Uterus (tissue), 4 donors: ENCODE data around the gene POLR1C. TPM values are rescaled to one million over a fixed set of nuclear protein-coding genes. Genes with fewer than 3 reads are reported as not detected.
"Not testable (repeated sequence)": the region's sequence is repeated elsewhere in the genome, so short reads cannot be mapped to it uniquely, and the experiment has no call there.

Experiments used
- DNase-seq, 2 donors: peaks; one replicate each; pipeline ENCODE4 v3.0.0-alpha.2; 2019 to 2020
- H3K27ac ChIP-seq, 2 donors: fragments of 200-600 bp; sonication (generic); 1 replicate in 1 of 2; 2 replicates in 1 of 2; pipeline ENCODE4 v1.5.1; 2016 to 2018
- H3K27me3 ChIP-seq, 2 donors: fragments of 200-600 bp; sonication (generic); one replicate each; pipeline ENCODE4 v1.5.1; 2018 to 2019; ENCODE audit warnings: control low read depth in 1 of 2
- H3K36me3 ChIP-seq, 2 donors: fragments of 200-600 bp; sonication (generic); one replicate each; pipeline ENCODE4 v1.5.1; 2019; ENCODE audit warnings: control low read depth in 1 of 2
- H3K4me1 ChIP-seq, 2 donors: fragments of 200-600 bp; sonication (generic); one replicate each; pipeline ENCODE4 v1.5.1; 2018 to 2019; ENCODE audit warnings: control low read depth in 1 of 2
- H3K4me3 ChIP-seq, 2 donors: fragments of 200-600 bp; sonication (generic); 1 replicate in 1 of 2; 2 replicates in 1 of 2; pipeline ENCODE4 v1.5.1; 2018 to 2019; ENCODE audit warnings: mild to moderate bottlenecking in 1 of 2
- H3K9me3 ChIP-seq, 2 donors: fragments of 200-600 bp; sonication (generic); one replicate each; pipeline ENCODE4 v1.5.1; 2019; ENCODE audit warnings: control low read depth in 1 of 2
- POLR2A ChIP-seq, 2 donors: fragments of 450-650 bp; IDR thresholded peaks; one replicate each; pipeline ENCODE4 v1.6.1; 2016; ENCODE audit warnings: antibody characterized with exemption in 2 of 2, mild to moderate bottlenecking in 1 of 2, moderate library complexity in 1 of 2
- intact Hi-C: fragments of 100-400 bp; cut with DNase I; formaldehyde crosslinking; loops from one replicate; pipeline ENCODE4 v1.15.1; 2023; ENCODE audit warnings: low total_unique reads
- total RNA-seq, 4 donors: library from RNA; depleted of rRNA in 3 of 4; stranded (reverse); fragments of >200 nt in 3 of 4; gene quantifications; one replicate each; pipeline versions ENCODE4 v1.1.0 to v1.2.4, GENCODE V29; 2014 to 2023
- TF ChIP-seq, protein P1 (sequence below), 4 experiments: fragments of 200-600 bp in 2 of 4; fragments of 450-650 bp in 2 of 4; sonication (generic) in 2 of 4; IDR thresholded peaks; one replicate each; pipeline ENCODE4 v1.5.1; 2016 to 2019; ENCODE audit warnings: antibody characterized with exemption in 4 of 4, mild to moderate bottlenecking in 2 of 4, moderate library complexity in 1 of 4
- donor health status: DM: yes; HTN: yes; CAD: no.

The POLR1C gene
- total RNA-seq, 4 donors from 2014 or later = 15.9 to 39.5 (median 26.0) TPM

DNA sequence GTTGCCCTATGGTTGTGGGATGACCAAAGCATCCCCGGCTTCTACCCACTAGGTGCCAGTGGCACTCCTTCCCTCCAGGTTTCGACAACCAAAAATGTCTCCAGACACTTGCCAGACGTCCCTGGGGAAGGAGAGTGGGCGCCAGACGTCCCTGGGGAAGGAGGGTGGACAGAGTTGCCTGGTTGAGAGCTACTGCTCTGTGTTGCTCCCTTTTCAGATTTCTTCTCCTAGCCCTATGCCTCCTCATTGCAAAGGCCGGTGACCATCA is 19.8 kb upstream of the POLR1C start:
- no peak overlapping the region for H3K27ac ChIP-seq

DNA sequence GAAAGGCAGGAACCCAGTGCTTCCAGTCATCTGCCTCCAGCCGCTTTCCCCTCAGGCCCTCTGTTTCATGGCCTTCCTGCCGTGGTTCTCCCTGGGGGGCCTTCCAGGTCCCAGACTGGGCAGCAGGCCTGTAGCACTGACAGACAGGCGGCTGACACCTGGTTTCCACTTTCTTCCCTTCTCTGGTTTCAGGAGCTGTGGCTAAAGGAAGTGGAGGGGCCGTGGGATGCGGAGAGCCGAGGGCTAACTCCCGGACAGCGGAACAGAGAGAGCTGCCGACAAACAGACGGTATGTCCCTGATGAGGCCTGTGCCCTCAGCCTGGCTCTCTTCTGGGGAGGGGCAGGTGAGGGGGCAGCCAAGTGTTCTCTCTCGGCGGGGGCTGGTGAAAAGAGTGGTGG is 19.2 kb upstream of the POLR1C start:
- no peak overlapping the region for H3K4me3 ChIP-seq
- intact Hi-C loops = loop anchor here (10.0 kb wide), 1 partner anchor 133 kb away; the partner anchor contains the start of gene ZNF318
- no peaks in the 10 kb centered on the region for H3K36me3 ChIP-seq
- no peaks in the 10 kb centered on the region for H3K27me3 ChIP-seq
- no peaks in the 10 kb centered on the region for H3K9me3 ChIP-seq
- H3K4me1 ChIP-seq = peaks cover 0 to 9% of the 10 kb centered on the region in 2 donors
- DNase-seq = no peak
- no peak overlapping the region for H3K27ac ChIP-seq
- TF ChIP-seq, protein P1, sequence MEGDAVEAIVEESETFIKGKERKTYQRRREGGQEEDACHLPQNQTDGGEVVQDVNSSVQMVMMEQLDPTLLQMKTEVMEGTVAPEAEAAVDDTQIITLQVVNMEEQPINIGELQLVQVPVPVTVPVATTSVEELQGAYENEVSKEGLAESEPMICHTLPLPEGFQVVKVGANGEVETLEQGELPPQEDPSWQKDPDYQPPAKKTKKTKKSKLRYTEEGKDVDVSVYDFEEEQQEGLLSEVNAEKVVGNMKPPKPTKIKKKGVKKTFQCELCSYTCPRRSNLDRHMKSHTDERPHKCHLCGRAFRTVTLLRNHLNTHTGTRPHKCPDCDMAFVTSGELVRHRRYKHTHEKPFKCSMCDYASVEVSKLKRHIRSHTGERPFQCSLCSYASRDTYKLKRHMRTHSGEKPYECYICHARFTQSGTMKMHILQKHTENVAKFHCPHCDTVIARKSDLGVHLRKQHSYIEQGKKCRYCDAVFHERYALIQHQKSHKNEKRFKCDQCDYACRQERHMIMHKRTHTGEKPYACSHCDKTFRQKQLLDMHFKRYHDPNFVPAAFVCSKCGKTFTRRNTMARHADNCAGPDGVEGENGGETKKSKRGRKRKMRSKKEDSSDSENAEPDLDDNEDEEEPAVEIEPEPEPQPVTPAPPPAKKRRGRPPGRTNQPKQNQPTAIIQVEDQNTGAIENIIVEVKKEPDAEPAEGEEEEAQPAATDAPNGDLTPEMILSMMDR (IDR thresholded peaks at IDR 0.05) = no peak
- no peak for TF ChIP-seq POLR2A (IDR thresholded peaks at IDR 0.05)

More for the DNA sequence above, 19.8 kb upstream of the POLR1C start:
- Histone ChIP-seq H3K9me3 (no peaks in the 10 kb centered on the region), H3K4me1 (peaks cover 0 to 15% of the 10 kb centered on the region in 2 donors), H3K4me3 (no peak overlapping the region), H3K27me3 (no peaks in the 10 kb centered on the region), H3K36me3 (no peaks in the 10 kb centered on the region)
- intact Hi-C loops = loop anchor here (10.0 kb wide), 1 partner anchor 132 kb away; the partner anchor contains the start of gene ZNF318
- TF ChIP-seq, protein P1 (IDR thresholded peaks at IDR 0.05) = no peak
- no peak for TF ChIP-seq POLR2A (IDR thresholded peaks at IDR 0.05)
- no peak for DNase-seq

DNA sequence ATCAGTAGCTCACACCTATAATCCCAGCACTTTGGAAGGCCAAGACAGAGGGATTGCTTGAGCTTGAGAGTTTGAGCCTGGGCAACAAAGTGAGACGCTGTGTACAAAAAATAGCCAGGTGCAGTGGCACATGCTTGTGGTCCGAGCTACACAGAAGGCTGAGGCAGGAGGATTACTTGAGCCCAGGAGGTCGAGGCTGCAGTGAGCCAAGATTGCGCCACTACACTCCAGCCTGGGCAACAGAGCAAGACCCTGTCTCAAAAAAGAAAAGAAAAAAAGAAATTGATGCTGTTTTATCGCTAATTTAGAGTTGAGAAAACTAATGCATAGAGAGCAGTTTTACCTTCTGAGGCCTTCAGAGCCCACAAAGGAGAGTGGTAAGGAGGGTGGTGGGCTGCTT is 18.6 kb upstream of the POLR1C start:
- intact Hi-C loops = loop anchor here (10.0 kb wide), 1 partner anchor 133 kb away; the partner anchor contains the start of gene ZNF318
- not testable (repeated sequence) for H3K4me3 ChIP-seq, H3K27ac ChIP-seq, H3K36me3 ChIP-seq, DNase-seq, H3K27me3 ChIP-seq, H3K4me1 ChIP-seq, H3K9me3 ChIP-seq

DNA sequence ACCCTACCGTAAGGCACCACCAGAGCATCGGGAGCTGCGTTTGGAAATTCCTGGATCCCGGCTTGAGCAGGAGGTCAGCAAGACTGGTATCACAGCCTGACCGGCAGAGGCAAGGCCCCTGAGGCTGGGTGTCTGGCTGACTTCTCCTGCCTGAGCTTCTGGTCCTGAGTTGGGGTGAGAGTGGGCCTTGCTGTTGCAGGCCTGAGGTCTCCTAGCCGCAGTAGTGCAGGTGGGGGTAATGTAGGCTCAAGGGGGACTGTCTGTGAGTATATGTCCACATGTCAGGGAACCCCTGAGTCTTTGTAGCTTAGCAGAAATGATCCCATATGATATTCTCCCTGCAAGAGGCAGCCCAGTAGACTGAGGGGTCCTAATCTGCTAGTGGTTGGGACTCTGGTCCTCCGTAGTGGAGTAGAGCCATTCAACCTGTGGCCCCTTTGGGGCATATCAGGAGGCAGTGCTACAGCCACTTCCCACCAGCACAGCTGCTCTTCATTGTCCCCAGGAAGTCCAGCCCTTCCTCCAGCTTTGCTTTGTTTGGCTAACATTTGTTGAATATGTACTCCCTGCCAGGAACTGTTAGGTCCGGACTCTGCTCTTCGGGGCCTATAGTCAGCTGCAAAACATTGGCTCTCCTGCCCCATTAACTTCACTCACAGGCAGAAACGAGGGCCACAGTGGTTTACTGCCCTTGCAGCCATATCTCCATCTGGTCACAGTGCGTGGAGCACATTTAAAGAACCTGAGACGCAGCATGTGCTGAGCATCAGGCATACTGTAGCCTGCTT is 17.7 kb upstream of the POLR1C start:
- peak overlapping the region; percentile 7 to 29 for H3K27ac ChIP-seq
- DNase-seq = no peak
- TF ChIP-seq POLR2A (IDR thresholded peaks at IDR 0.05) = no peak
- TF ChIP-seq, protein P1 (IDR thresholded peaks at IDR 0.05) = no peak
- intact Hi-C loops = loop anchor here (10.0 kb wide), 1 partner anchor 134 kb away; the partner anchor contains the start of gene ZNF318
- peaks cover 0 to 8% of the 10 kb centered on the region in 2 donors for H3K4me1 ChIP-seq
- no peaks in the 10 kb centered on the region for H3K27me3 ChIP-seq
- H3K9me3 ChIP-seq = no peaks in the 10 kb centered on the region
- H3K4me3 ChIP-seq = no peak overlapping the region
- no peaks in the 10 kb centered on the region for H3K36me3 ChIP-seq

DNA sequence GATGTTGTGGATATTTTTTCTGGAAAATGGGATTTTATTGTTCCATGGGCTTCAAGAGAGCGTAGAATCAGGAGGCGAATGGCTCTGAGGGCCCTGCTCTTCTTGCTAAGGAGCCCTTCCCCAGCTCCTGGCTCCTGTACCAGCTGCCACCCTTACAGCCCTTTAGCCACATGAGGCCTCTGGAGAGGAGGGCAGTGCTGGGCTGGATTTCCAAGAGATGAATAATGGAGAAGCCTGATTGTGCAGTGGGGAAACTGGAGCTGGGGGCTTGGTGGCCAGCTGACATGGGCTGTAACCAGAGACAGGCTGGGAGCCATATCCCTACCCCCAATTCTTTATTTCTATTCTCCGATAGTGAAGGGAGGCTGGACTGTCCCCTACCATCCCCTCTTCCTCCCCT is 16.0 kb upstream of the POLR1C start:
- no peak for TF ChIP-seq POLR2A (IDR thresholded peaks at IDR 0.05)
- TF ChIP-seq, protein P1 (IDR thresholded peaks at IDR 0.05) = no peak
- no peaks in the 10 kb centered on the region for H3K27me3 ChIP-seq
- DNase-seq = no peak
- H3K4me1 ChIP-seq = no peaks in the 10 kb centered on the region
- H3K4me3 ChIP-seq = no peak overlapping the region
- no peaks in the 10 kb centered on the region for H3K36me3 ChIP-seq
- H3K27ac ChIP-seq = no peak overlapping the region
- H3K9me3 ChIP-seq = no peaks in the 10 kb centered on the region
- intact Hi-C loops = no loop called here
